ENCODE measurements around the gene EXOC6. TPM values are rescaled to one million over a fixed set of nuclear protein-coding genes. Genes with fewer than 3 reads are reported as not detected.

Gene EXOC6
- polyA plus RNA-seq, 1 donor from 2014 or later: 26.3 TPM

- Histone ChIP-seq H3K9ac (ENCODE audit: low read length) (no peak overlapping the region), H4K20me1 (ENCODE audit: insufficient read depth) (no peaks in the 10 kb centered on the region), H3K9me2 (ENCODE audit: insufficient read depth, low read length) (no peaks in the 10 kb centered on the region), H3K36me3 (ENCODE audit: insufficient read depth, low read length) (no peaks in the 10 kb centered on the region), H3K27ac (ENCODE audit: low read length) (no peak overlapping the region), H3K79me2 (replicated peaks; ENCODE audit: insufficient read depth, low read length) (peaks cover 6% of the 10 kb centered on the region), H3K9me3 (ENCODE audit: low read length) (no peaks in the 10 kb centered on the region), H2AFZ (ENCODE audit: low read depth, low read length) (no peak overlapping the region), H3K27me3 (ENCODE audit: insufficient read depth, low read depth, low read length) (no peaks in the 10 kb centered on the region), H3K4me2 (ENCODE audit: low read length) (no peak overlapping the region), H3K4me3 (ENCODE audit: low read length) (no peak overlapping the region), H3F3A (ENCODE audit: insufficient read depth, low read length, poor library complexity, severe bottlenecking) (no peaks in the 10 kb centered on the region)
- TF ChIP-seq, protein P1, sequence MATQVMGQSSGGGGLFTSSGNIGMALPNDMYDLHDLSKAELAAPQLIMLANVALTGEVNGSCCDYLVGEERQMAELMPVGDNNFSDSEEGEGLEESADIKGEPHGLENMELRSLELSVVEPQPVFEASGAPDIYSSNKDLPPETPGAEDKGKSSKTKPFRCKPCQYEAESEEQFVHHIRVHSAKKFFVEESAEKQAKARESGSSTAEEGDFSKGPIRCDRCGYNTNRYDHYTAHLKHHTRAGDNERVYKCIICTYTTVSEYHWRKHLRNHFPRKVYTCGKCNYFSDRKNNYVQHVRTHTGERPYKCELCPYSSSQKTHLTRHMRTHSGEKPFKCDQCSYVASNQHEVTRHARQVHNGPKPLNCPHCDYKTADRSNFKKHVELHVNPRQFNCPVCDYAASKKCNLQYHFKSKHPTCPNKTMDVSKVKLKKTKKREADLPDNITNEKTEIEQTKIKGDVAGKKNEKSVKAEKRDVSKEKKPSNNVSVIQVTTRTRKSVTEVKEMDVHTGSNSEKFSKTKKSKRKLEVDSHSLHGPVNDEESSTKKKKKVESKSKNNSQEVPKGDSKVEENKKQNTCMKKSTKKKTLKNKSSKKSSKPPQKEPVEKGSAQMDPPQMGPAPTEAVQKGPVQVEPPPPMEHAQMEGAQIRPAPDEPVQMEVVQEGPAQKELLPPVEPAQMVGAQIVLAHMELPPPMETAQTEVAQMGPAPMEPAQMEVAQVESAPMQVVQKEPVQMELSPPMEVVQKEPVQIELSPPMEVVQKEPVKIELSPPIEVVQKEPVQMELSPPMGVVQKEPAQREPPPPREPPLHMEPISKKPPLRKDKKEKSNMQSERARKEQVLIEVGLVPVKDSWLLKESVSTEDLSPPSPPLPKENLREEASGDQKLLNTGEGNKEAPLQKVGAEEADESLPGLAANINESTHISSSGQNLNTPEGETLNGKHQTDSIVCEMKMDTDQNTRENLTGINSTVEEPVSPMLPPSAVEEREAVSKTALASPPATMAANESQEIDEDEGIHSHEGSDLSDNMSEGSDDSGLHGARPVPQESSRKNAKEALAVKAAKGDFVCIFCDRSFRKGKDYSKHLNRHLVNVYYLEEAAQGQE (IDR thresholded peaks at IDR 0.05; ENCODE audit: borderline replicate concordance): no peak
- TF ChIP-seq POLR2AphosphoS5 (IDR thresholded peaks at IDR 0.05) (no peak), TAF1 (IDR thresholded peaks at IDR 0.05; ENCODE audit: low read depth) (no peak)
Observed at GRCh38 chr10:92844746-92845145, 3.6 kb upstream of the EXOC6 start.

DNA sequence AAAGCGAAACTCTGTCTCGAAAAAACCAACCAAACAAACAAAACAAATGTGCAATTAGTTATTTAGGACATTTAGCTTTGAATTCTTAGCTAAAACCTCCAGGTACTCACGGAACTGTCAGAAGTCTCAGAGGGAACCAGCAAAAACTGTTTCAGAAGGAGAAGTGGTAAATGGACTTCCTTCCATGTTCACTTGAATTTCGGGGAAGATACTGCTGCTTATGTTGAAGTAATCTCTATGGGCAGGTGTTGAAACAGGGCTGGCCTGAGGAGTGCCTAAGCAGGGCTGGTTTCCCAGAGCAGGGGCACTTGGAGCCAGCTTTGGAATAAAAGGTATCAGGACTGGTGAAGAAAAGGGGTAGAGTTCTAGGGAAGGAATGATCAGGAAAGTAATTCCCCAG is 2.4 kb upstream of the EXOC6 start:
- TF ChIP-seq EP300 (conservative IDR thresholded peaks at IDR 0.05; ENCODE audit: poor library complexity, severe bottlenecking): no peak
- TF ChIP-seq, protein P1 (IDR thresholded peaks at IDR 0.05; ENCODE audit: borderline replicate concordance): no peak
- no peak for TF ChIP-seq RAD21 (conservative IDR thresholded peaks at IDR 0.05)
- no peak for TF ChIP-seq EZH2 (IDR thresholded peaks at IDR 0.05; ENCODE audit: borderline replicate concordance, insufficient read depth, low read length, poor library complexity, severe bottlenecking)
- no peak for TF ChIP-seq TAF1 (IDR thresholded peaks at IDR 0.05; ENCODE audit: low read depth)
- TF ChIP-seq, protein P2, sequence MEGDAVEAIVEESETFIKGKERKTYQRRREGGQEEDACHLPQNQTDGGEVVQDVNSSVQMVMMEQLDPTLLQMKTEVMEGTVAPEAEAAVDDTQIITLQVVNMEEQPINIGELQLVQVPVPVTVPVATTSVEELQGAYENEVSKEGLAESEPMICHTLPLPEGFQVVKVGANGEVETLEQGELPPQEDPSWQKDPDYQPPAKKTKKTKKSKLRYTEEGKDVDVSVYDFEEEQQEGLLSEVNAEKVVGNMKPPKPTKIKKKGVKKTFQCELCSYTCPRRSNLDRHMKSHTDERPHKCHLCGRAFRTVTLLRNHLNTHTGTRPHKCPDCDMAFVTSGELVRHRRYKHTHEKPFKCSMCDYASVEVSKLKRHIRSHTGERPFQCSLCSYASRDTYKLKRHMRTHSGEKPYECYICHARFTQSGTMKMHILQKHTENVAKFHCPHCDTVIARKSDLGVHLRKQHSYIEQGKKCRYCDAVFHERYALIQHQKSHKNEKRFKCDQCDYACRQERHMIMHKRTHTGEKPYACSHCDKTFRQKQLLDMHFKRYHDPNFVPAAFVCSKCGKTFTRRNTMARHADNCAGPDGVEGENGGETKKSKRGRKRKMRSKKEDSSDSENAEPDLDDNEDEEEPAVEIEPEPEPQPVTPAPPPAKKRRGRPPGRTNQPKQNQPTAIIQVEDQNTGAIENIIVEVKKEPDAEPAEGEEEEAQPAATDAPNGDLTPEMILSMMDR (IDR thresholded peaks at IDR 0.05; ENCODE audit: poor library complexity, severe bottlenecking): no peak
- TF ChIP-seq MXI1 (conservative IDR thresholded peaks at IDR 0.05; ENCODE audit: poor library complexity, severe bottlenecking): no peak
- TF ChIP-seq SMC3 (conservative IDR thresholded peaks at IDR 0.05; ENCODE audit: poor library complexity): no peak
- no peak for TF ChIP-seq POLR2AphosphoS5 (IDR thresholded peaks at IDR 0.05)
- no peaks in the 10 kb centered on the region for H3K27me3 ChIP-seq (ENCODE audit: insufficient read depth, low read depth, low read length)
- no peaks in the 10 kb centered on the region for H3K9me2 ChIP-seq (ENCODE audit: insufficient read depth, low read length)
- H3K36me3 ChIP-seq (ENCODE audit: insufficient read depth, low read length): no peaks in the 10 kb centered on the region
- no peaks in the 10 kb centered on the region for H3K9me3 ChIP-seq (ENCODE audit: low read length)
- H3K79me2 ChIP-seq (replicated peaks; ENCODE audit: insufficient read depth, low read length): peaks cover 9% of the 10 kb centered on the region
- H4K20me1 ChIP-seq (ENCODE audit: insufficient read depth): no peaks in the 10 kb centered on the region
- no peak overlapping the region for H3K27ac ChIP-seq (ENCODE audit: low read length)
- H2AFZ ChIP-seq (ENCODE audit: low read depth, low read length): no peak overlapping the region
- H3F3A ChIP-seq (ENCODE audit: insufficient read depth, low read length, poor library complexity, severe bottlenecking): no peaks in the 10 kb centered on the region
- H3K4me2 ChIP-seq (ENCODE audit: low read length): no peak overlapping the region
- H3K9ac ChIP-seq (ENCODE audit: low read length): no peak overlapping the region
- no peak overlapping the region for H3K4me3 ChIP-seq (ENCODE audit: low read length)

Data from neural cell (in vitro differentiated cells).